Sigmoid colon (tissue), 7 donors: ENCODE results near the gene SLC22A2. TPM values are rescaled to one million over a fixed set of nuclear protein-coding genes. Genes with fewer than 3 reads are reported as not detected.

Source experiments
- DNase-seq: peaks from one replicate; pipeline ENCODE4 v3.0.0-alpha.2; 2019
- H3K27ac ChIP-seq, 4 donors: fragments of 200-600 bp; sonication (generic); one replicate each; pipeline ENCODE4 v1.5.1; 2016 to 2019; ENCODE audit warnings: mild to moderate bottlenecking in 1 of 4
- H3K27me3 ChIP-seq, 3 donors: fragments of 200-600 bp; sonication (generic); one replicate each; pipeline ENCODE4 v1.5.1; 2019; ENCODE audit warnings: mild to moderate bottlenecking in 1 of 3
- H3K36me3 ChIP-seq, 4 donors: fragments of 200-600 bp; sonication (generic); one replicate each; pipeline ENCODE4 v1.5.1; 2016 to 2019
- H3K4me1 ChIP-seq, 4 donors: fragments of 200-600 bp; sonication (generic); one replicate each; pipeline ENCODE4 v1.5.1; 2017 to 2019
- H3K4me3 ChIP-seq, 4 donors: fragments of 200-600 bp; sonication (generic); one replicate each; pipeline ENCODE4 v1.5.1; 2017 to 2019; ENCODE audit warnings: mild to moderate bottlenecking in 2 of 4, moderate library complexity in 1 of 4
- H3K9me3 ChIP-seq, 4 donors: fragments of 200-600 bp in 3 of 4; sonication (generic) in 3 of 4; one replicate each; pipeline versions ENCODE4 v1.5.1 to v1.6.1; 2013 to 2019
- CTCF ChIP-seq, 4 experiments: fragments of 450-650 bp in 3 of 4; fragments of 200-600 bp in 1 of 4; IDR thresholded peaks; one replicate each; pipeline ENCODE4 v1.5.1; 2016 to 2019; ENCODE audit warnings: antibody characterized with exemption in 4 of 4, mild to moderate bottlenecking in 3 of 4, moderate library complexity in 2 of 4
- EP300 ChIP-seq, 4 donors: sonication (generic); formaldehyde crosslinking; IDR thresholded peaks; one replicate each; pipeline ENCODE4 v1.6.1; 2017; ENCODE audit warnings: antibody characterized with exemption in 4 of 4
- POLR2A ChIP-seq, 2 donors: fragments of 450-650 bp; IDR thresholded peaks; one replicate each; pipeline ENCODE4 v1.6.1; 2016; ENCODE audit warnings: antibody characterized with exemption in 2 of 2, mild to moderate bottlenecking in 2 of 2, moderate library complexity in 2 of 2
- POLR2AphosphoS5 ChIP-seq, 4 donors: sonication (generic); formaldehyde crosslinking; IDR thresholded peaks; one replicate each; pipeline ENCODE4 v1.6.1; 2017; ENCODE audit warnings: antibody characterized with exemption in 4 of 4
- WGBS, 2 donors: extraction: QIAGEN DNeasy Blood & Tissue Kit; methylation state at CpG; one replicate each; pipeline ENCODE4 v1.1.7; 2013; 5-methylcytosine and 5-hydroxymethylcytosine counted together
- intact Hi-C: fragments of 100-400 bp; cut with DNase I; formaldehyde crosslinking; loops from one replicate; pipeline ENCODE4 v1.15.1; 2023
- polyA plus RNA-seq, 3 donors: library from polyadenylated mRNA; stranded (reverse); fragments of 200-250 nt; gene quantifications; one replicate each; pipeline ENCODE4 v1.2.3, GENCODE V29; 2013
- total RNA-seq, 4 donors: library from RNA; depleted of rRNA; stranded (reverse); fragments of >200 nt; gene quantifications; one replicate each; pipeline ENCODE4 v1.1.0, GENCODE V29; 2016
- donor health status: healthy with polysubstance abuse.
- donor health status: Bipolar disorder and iron deficiency.
- donor health status: healthy.

The SLC22A2 gene
- total and polyA plus RNA-seq, 7 donors = 0.27 to 0.99 (median 0.32) TPM; not detected in 3

DNA sequence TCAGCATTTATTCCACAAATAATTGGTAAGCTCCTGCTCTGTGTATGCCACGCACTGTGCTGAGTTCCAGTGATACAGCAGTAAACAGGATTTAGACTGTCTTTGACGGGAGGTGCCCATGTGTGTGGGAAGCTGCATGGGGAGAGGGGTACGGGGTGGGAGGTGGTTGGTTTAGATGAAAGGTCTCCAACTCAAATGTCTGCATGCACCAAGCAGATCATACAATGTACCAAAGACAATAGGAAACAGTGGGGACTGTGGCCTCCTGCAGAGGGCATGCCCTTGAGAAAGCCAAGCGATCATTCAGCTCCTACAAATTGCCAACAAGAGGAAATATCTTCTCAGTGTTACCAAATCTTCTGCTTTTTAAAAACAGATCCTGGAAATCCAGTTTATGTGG is 36.1 kb downstream of the SLC22A2 start:
- H3K4me3 ChIP-seq = no peak overlapping the region
- H3K27ac ChIP-seq = no peak overlapping the region
- WGBS, 2 donors = 77 to 84% methylated on average over 4 of the region's 4 CpGs
- no peaks in the 10 kb centered on the region for H3K36me3 ChIP-seq
- no peaks in the 10 kb centered on the region for H3K27me3 ChIP-seq
- no peak for DNase-seq
- no peaks in the 10 kb centered on the region for H3K9me3 ChIP-seq
- no peak for TF ChIP-seq EP300 (IDR thresholded peaks at IDR 0.05)
- TF ChIP-seq POLR2AphosphoS5 (IDR thresholded peaks at IDR 0.05) = no peak
- no peak for TF ChIP-seq CTCF (IDR thresholded peaks at IDR 0.05)
- no peak for TF ChIP-seq POLR2A (IDR thresholded peaks at IDR 0.05)
- H3K4me1 ChIP-seq = peaks cover 0 to 13% (median 6%) of the 10 kb centered on the region in 4 donors
- intact Hi-C loops = loop anchor here (10.0 kb wide), 1 partner anchor 212 kb away; no protein-coding TSS in a partner anchor

GRCh38 chr6:160221918-160222317 is 36.7 kb downstream of the SLC22A2 start:
- intact Hi-C loops = loop anchor here (10.0 kb wide), 1 partner anchor 213 kb away; no protein-coding TSS in a partner anchor
- H3K9me3 ChIP-seq = no peaks in the 10 kb centered on the region

DNA sequence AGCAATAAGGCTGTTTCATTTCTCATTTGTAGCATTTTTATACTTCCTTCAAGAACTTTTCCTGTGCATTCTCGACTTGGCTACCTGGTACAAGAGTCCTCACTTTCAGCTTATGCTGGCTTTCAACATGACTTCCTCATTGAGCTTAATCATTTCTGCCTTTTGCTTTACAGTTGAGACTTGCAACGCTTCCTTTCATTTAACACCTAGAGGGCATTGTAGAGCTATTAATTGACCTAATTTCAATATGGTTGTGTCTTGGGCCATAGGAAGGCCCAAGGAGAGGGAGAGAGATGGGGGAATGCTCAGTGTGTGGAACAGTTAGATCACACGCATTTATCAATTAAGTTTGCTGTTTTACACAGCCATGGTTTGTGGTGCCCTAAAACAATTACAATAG is 37.2 kb downstream of the SLC22A2 start:
- H3K4me1 ChIP-seq = peaks cover 0 to 13% (median 6%) of the 10 kb centered on the region in 4 donors
- no peak overlapping the region for H3K27ac ChIP-seq
- no peak overlapping the region for H3K4me3 ChIP-seq
- H3K9me3 ChIP-seq = no peaks in the 10 kb centered on the region
- intact Hi-C loops = loop anchor here (10.0 kb wide), 1 partner anchor 213 kb away; no protein-coding TSS in a partner anchor
- no peaks in the 10 kb centered on the region for H3K27me3 ChIP-seq
- 7 to 25% methylated on average over 3 of the region's 3 CpGs for WGBS, 2 donors
- H3K36me3 ChIP-seq = no peaks in the 10 kb centered on the region
- no peak for DNase-seq
- TF ChIP-seq CTCF (IDR thresholded peaks at IDR 0.05) = peak in 2 of 4 experiments; percentile 12 to 18
- no peak for TF ChIP-seq POLR2A (IDR thresholded peaks at IDR 0.05)

More at GRCh38 chr6:160221918-160222317, 36.7 kb downstream of the SLC22A2 start:
- WGBS, 2 donors = 24 to 63% methylated on average over 1 of the region's 1 CpG
- peaks cover 0 to 13% (median 6%) of the 10 kb centered on the region in 4 donors for H3K4me1 ChIP-seq
- TF ChIP-seq CTCF (IDR thresholded peaks at IDR 0.05) (no peak), POLR2A (IDR thresholded peaks at IDR 0.05) (no peak), POLR2AphosphoS5 (IDR thresholded peaks at IDR 0.05) (no peak), EP300 (IDR thresholded peaks at IDR 0.05) (no peak)
- H3K36me3 ChIP-seq = no peaks in the 10 kb centered on the region
- no peaks in the 10 kb centered on the region for H3K27me3 ChIP-seq
- no peak overlapping the region for H3K4me3 ChIP-seq
- DNase-seq = no peak
- H3K27ac ChIP-seq = no peak overlapping the region

DNA sequence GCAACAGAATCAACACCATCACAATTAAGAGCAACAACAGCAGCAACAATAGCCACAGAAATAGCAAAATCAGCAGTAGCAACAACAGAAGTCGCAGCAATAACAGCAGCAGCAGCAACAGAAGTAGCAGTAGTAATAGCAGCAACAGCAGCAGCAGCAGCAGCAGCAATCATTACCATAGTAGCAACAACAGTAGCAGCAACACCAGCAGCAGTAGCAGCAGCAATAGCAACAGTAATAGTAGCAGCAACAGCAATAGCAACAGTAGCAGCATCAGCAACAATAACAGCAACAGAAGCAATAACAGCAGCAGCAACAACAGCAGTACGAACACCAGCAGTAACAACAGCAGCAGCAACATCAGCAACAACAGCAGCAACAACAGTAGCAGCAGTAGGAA is 39.8 kb downstream of the SLC22A2 start:
- Histone ChIP-seq H3K9me3 (no peaks in the 10 kb centered on the region), H3K4me1 (no peaks in the 10 kb centered on the region), H3K36me3 (no peaks in the 10 kb centered on the region), H3K27ac (no peak overlapping the region), H3K27me3 (no peaks in the 10 kb centered on the region), H3K4me3 (no peak overlapping the region)
- no peak for DNase-seq
- no peak for TF ChIP-seq POLR2AphosphoS5 (IDR thresholded peaks at IDR 0.05)
- intact Hi-C loops = no loop called here
- 84 to 92% methylated on average over 2 of the region's 2 CpGs for WGBS, 2 donors

- H3K4me3 ChIP-seq = no peak overlapping the region
- no peak for TF ChIP-seq EP300 (IDR thresholded peaks at IDR 0.05)
- no peak for TF ChIP-seq CTCF (IDR thresholded peaks at IDR 0.05)
- TF ChIP-seq POLR2A (IDR thresholded peaks at IDR 0.05) = no peak
These were observed 40.8 kb downstream of the SLC22A2 start for GRCh38 chr6:160217863-160218262.

More at GRCh38 chr6:160217863-160218262, 40.8 kb downstream of the SLC22A2 start:
- Histone ChIP-seq H3K9me3 (no peaks in the 10 kb centered on the region), H3K27me3 (no peaks in the 10 kb centered on the region), H3K36me3 (no peaks in the 10 kb centered on the region), H3K4me1 (no peaks in the 10 kb centered on the region), H3K27ac (no peak overlapping the region)
- DNase-seq = no peak
- intact Hi-C loops = no loop called here
- 17 to 70% methylated on average over 4 of the region's 4 CpGs for WGBS, 2 donors
